Duodenal mucosa (tissue), 2 donors: ENCODE data around the gene LRRC46.

ENCODE experiments used
- H3K27ac ChIP-seq: one replicate; pipeline ENCODE4 v1.7.0; 2013; ENCODE audit warnings: low read depth, low read length
- H3K27me3 ChIP-seq, 2 donors: one replicate each; pipeline ENCODE4 v1.7.0; 2013; ENCODE audit warnings: low read length in 2 of 2, control low read depth in 1 of 2; ENCODE audit not compliant: insufficient read depth in 2 of 2, control insufficient read depth in 1 of 2
- H3K36me3 ChIP-seq, 2 donors: one replicate each; pipeline ENCODE4 v1.7.0; 2013; ENCODE audit warnings: low read length in 2 of 2, control low read depth in 1 of 2; ENCODE audit not compliant: insufficient read depth in 2 of 2, control insufficient read depth in 1 of 2
- H3K4me1 ChIP-seq, 2 donors: one replicate each; pipeline ENCODE4 v1.7.0; 2013; ENCODE audit warnings: low read length in 2 of 2, control low read depth in 1 of 2; ENCODE audit not compliant: insufficient read depth in 2 of 2, control insufficient read depth in 1 of 2
- H3K4me3 ChIP-seq, 2 donors: one replicate each; pipeline ENCODE4 v1.7.0; 2013; ENCODE audit warnings: low read length in 2 of 2, low read depth in 1 of 2
- H3K9ac ChIP-seq, 2 donors: one replicate each; pipeline ENCODE4 v1.7.0; 2013; ENCODE audit warnings: low read length in 2 of 2, low read depth in 1 of 2
- H3K9me3 ChIP-seq, 2 donors: one replicate each; pipeline ENCODE4 v1.7.0; 2013; ENCODE audit warnings: low read length in 2 of 2, control low read depth in 1 of 2; ENCODE audit not compliant: control insufficient read depth in 1 of 2

LRRC46 gene

GRCh38 chr17:47808830-47809480 lies 22.5 kb upstream of the LRRC46 start:
- no peak overlapping the region for H3K4me3 ChIP-seq
- H3K9me3 ChIP-seq, result no peaks in the 10 kb centered on the region
- H3K36me3 ChIP-seq, result peaks cover 30 to 74% of the 10 kb centered on the region in 2 donors
- no peaks in the 10 kb centered on the region for H3K27me3 ChIP-seq
- no peak overlapping the region for H3K9ac ChIP-seq
- peaks cover 32 to 36% of the 10 kb centered on the region in 2 donors for H3K4me1 ChIP-seq
- no peak overlapping the region for H3K27ac ChIP-seq

- Histone ChIP-seq H3K36me3 (peaks cover 42 to 87% of the 10 kb centered on the region in 2 donors), H3K9me3 (no peaks in the 10 kb centered on the region), H3K27ac (peak overlapping the region; percentile 68), H3K27me3 (no peaks in the 10 kb centered on the region), H3K4me1 (peaks cover 32 to 44% of the 10 kb centered on the region in 2 donors), H3K4me3 (peak overlapping the region in 1 of 2 donors; percentile 32), H3K9ac (peak overlapping the region; percentile 25 to 43)
Observed at GRCh38 chr17:47810200-47810821, 21.2 kb upstream of the LRRC46 start.

DNA sequence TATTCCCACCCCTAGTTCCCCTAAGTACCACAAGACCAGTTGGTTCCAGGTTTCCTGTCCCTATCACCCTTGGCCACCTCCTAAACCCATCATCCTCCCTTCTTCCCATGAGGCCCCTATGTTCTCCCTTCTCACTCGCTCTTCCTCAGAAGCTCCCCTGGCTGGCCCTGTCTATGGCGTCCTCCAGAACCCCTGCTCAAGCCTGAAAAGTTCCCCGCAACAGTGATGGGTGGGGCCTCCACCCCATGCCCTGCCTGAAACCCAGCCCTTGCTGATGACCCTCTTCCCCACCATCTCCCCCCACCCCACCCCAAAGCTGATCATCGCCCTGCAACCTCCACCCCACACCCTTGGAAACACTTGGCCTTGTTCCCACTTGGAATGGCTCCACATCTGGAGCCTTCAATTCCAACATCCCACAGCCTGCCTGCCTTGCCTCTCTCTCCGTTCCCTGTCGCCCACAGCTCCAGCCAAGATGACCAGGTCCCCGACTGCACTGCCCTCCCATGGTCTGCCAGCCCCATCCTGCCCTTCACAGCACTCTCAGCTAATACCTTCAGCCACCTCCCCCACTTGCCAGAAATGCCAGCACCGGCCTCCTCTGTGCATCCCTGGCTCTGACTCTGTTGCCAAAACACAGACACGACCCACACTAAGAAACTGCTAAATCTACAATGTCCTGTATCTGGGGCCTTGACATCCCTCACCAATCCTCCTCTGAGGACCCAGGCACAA lies 20.4 kb upstream of the LRRC46 start:
- Histone ChIP-seq H3K4me1 (peaks cover 32 to 44% of the 10 kb centered on the region in 2 donors), H3K27ac (peak overlapping the region; percentile 55), H3K9ac (peak overlapping the region; percentile 25 to 55), H3K27me3 (no peaks in the 10 kb centered on the region), H3K9me3 (no peaks in the 10 kb centered on the region), H3K36me3 (peaks cover 49 to 95% of the 10 kb centered on the region in 2 donors), H3K4me3 (peak overlapping the region in 1 of 2 donors; percentile 32)

GRCh38 chr17:47811709-47812108 lies 19.8 kb upstream of the LRRC46 start:
- peaks cover 54 to 95% of the 10 kb centered on the region in 2 donors for H3K36me3 ChIP-seq
- H3K9me3 ChIP-seq, result no peaks in the 10 kb centered on the region
- H3K9ac ChIP-seq, result peak overlapping the region in 1 of 2 donors; percentile 55
- no peak overlapping the region for H3K4me3 ChIP-seq
- peaks cover 32 to 44% of the 10 kb centered on the region in 2 donors for H3K4me1 ChIP-seq
- no peak overlapping the region for H3K27ac ChIP-seq
- H3K27me3 ChIP-seq, result no peaks in the 10 kb centered on the region

- Histone ChIP-seq H3K9ac (no peak overlapping the region), H3K4me3 (no peak overlapping the region), H3K27me3 (no peaks in the 10 kb centered on the region), H3K9me3 (no peaks in the 10 kb centered on the region), H3K36me3 (peaks cover 56 to 95% of the 10 kb centered on the region in 2 donors), H3K27ac (no peak overlapping the region), H3K4me1 (peaks cover 32 to 44% of the 10 kb centered on the region in 2 donors)
Observed at GRCh38 chr17:47812146-47812920, 19.1 kb upstream of the LRRC46 start.

DNA sequence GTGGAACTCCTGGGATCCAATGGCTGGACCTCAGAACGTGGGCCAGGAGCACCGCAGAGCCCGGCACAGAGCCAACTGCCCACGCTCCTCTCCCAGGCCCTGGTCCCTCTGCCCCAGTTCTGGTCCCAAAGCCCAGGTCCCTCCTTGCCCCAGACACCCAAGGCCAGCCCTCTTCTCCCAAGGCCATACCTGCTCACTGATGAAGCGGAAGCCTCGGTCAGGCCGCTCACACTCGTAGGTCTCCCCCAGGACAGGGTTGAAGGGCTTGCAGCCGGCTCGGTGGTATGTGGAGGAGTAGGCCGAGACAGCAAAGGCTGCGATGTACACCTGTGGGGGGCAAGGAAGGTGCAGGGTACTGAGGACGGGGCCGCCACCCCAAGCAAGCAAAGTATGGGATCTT lies 18.4 kb upstream of the LRRC46 start:
- no peak overlapping the region for H3K9ac ChIP-seq
- H3K4me3 ChIP-seq, result no peak overlapping the region
- no peaks in the 10 kb centered on the region for H3K27me3 ChIP-seq
- H3K27ac ChIP-seq, result no peak overlapping the region
- H3K4me1 ChIP-seq, result peaks cover 32 to 44% of the 10 kb centered on the region in 2 donors
- peaks cover 62 to 95% of the 10 kb centered on the region in 2 donors for H3K36me3 ChIP-seq
- H3K9me3 ChIP-seq, result no peaks in the 10 kb centered on the region

DNA sequence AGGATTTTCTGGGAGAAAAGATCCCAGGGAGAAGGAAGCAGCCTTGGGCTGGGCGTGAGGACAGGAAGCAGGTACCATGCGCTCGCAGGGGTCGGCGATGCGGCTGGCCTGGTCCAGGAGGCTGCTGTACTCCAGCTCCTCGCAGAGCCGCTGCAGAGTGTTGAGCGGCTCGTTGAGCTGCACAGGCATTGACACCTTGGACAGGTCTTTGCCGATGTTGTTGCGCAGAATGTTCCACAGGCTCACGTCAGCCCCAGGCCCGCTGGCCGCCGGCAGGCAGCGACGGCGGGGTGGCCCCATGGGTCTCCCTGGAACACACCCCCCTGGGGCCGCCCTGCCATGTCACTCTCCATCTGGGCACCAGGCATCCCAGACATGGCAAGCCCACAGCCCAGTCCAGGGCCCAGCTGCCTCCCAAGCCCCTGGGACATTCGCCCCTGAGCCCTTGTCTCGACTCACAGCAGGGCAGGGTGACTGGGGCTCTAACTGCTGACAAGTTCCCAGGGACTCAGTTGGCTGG lies 17.9 kb upstream of the LRRC46 start:
- Histone ChIP-seq H3K9me3 (no peaks in the 10 kb centered on the region), H3K27ac (no peak overlapping the region), H3K27me3 (no peaks in the 10 kb centered on the region), H3K36me3 (peaks cover 62 to 95% of the 10 kb centered on the region in 2 donors), H3K4me3 (no peak overlapping the region), H3K4me1 (peaks cover 32 to 44% of the 10 kb centered on the region in 2 donors), H3K9ac (no peak overlapping the region)

DNA sequence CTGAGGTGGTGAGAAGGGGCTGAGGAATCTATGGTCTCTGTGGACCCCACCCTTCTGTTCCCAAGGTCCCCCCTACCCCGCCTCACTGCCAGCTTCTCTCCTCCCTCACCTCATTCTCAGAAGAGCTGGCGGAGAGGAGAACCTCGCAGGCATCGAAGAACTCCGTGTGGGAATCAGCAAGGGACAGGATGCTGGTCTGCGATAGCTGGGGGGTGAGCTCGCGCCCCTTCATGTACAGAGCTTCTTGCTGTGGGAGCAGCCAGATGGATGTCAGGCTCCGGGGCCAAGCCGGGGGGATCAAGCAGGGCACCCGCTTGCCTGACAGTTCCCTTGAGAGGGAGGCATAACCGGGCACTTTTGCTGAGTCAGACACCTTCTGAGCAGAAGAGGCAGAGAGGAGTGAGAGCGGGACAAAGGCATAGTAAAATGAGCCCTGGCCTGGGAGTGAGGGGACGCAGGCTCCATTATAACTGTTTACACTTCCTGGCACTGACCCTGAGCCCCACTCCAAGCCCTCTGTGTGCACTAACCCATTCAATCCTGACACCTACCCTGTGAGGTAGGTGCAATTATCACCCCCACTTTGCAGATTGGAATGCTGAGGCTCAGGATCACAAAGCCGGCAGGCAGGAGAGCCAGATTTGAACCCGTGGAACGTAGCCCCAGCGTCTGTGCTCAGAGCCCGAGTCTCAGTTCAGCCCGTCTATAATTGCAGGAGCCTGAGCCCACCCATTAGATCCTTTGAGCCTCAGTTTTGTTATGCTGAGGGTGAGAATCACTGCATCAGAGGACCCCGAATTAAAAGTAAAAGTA lies 16.2 kb upstream of the LRRC46 start:
- Histone ChIP-seq H3K27ac (no peak overlapping the region), H3K9ac (no peak overlapping the region), H3K36me3 (peaks cover 61 to 89% of the 10 kb centered on the region in 2 donors), H3K27me3 (no peaks in the 10 kb centered on the region), H3K4me1 (peaks cover 23 to 48% of the 10 kb centered on the region in 2 donors), H3K4me3 (no peak overlapping the region), H3K9me3 (no peaks in the 10 kb centered on the region)

DNA sequence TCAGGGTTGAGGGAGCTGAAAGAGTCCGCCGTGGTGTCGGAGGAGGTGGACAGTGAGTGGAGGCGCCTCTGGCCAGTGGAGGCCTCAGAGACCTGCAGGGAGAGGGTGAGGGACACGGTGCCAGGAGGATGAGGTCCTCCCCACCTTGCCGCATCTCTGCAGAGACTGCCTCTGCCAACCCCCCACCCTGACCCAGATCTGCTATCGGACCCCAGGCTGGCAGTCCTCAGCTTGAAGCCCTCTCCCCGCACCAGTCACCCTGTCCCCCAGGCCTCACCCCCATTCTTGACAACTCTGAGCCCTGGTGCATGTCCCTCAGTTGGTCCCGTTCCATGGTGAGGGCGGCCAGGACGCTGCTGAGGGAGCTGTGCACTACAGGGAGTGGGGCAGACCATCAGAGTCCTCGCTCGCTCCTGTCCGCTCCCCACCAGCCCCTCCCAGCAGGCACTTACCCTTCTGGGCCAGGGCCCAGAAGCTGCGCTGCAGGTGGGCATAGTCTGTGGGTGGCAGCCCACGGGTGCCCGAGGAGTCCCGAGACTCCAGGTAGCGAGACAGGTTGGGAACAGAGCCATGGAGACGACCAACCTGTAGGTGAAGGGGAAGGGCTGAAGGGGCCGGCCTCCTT lies 15.2 kb upstream of the LRRC46 start:
- H3K4me1 ChIP-seq, result peaks cover 21 to 49% of the 10 kb centered on the region in 2 donors
- H3K36me3 ChIP-seq, result peaks cover 61 to 81% of the 10 kb centered on the region in 2 donors
- H3K27me3 ChIP-seq, result no peaks in the 10 kb centered on the region
- H3K4me3 ChIP-seq, result no peak overlapping the region
- no peak overlapping the region for H3K27ac ChIP-seq
- no peaks in the 10 kb centered on the region for H3K9me3 ChIP-seq
- no peak overlapping the region for H3K9ac ChIP-seq
